ENCODE measurements around the gene CREB5. TPM values are rescaled to one million over a fixed set of nuclear protein-coding genes. Genes with fewer than 3 reads are reported as not detected.

The CREB5 gene
- total RNA-seq, 2 experiments from 2014 or later, result 1.2 to 1.5 TPM

DNA sequence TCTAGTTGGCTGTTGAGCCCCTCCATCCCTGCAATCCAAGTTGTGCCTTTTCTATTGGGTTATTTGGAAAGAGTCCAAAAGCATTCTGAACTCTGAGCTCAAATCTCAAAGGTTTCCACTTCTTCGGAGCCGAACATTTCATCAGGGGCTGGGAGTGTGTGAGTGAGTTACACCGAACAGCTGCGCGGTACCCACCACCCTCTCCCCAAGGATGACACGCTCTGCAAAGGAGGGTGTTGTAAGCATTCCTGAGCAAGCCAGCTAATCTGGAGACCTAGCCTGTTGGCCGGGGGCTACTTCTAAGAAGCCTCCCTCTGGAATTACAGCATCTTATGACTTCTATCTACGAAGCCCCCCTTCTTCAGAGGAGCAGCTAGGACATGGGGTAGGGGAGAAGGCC, 270.5 kb downstream of the CREB5 start:
- Mint-ChIP-seq H3K4me1 (ENCODE audit: low read depth) (no peaks in the 10 kb centered on the region), H3K4me3 (no peak overlapping the region), H3K36me3 (ENCODE audit: low read depth) (no peaks in the 10 kb centered on the region), H3K27me3 (peaks cover 10% of the 10 kb centered on the region), H3K27ac (no peak overlapping the region), H3K9me3 (no peaks in the 10 kb centered on the region)
- intact Hi-C loops (cut with micrococcal nuclease), result no loop called here
- no peak for DNase-seq
- ATAC-seq, result no peak
- TF ChIP-seq, protein P1, sequence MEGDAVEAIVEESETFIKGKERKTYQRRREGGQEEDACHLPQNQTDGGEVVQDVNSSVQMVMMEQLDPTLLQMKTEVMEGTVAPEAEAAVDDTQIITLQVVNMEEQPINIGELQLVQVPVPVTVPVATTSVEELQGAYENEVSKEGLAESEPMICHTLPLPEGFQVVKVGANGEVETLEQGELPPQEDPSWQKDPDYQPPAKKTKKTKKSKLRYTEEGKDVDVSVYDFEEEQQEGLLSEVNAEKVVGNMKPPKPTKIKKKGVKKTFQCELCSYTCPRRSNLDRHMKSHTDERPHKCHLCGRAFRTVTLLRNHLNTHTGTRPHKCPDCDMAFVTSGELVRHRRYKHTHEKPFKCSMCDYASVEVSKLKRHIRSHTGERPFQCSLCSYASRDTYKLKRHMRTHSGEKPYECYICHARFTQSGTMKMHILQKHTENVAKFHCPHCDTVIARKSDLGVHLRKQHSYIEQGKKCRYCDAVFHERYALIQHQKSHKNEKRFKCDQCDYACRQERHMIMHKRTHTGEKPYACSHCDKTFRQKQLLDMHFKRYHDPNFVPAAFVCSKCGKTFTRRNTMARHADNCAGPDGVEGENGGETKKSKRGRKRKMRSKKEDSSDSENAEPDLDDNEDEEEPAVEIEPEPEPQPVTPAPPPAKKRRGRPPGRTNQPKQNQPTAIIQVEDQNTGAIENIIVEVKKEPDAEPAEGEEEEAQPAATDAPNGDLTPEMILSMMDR (IDR thresholded peaks at IDR 0.05), result no peak
- CTCF ChIA-PET, result interaction anchor here (1.4 kb wide), 1 partner anchor 12 kb away, joined by 5 read pairs; no protein-coding TSS in a partner anchor
- POLR2A ChIA-PET, result interaction anchor here (0.6 kb wide), 1 partner anchor 9 kb away, joined by 3 read pairs; no protein-coding TSS in a partner anchor

DNA sequence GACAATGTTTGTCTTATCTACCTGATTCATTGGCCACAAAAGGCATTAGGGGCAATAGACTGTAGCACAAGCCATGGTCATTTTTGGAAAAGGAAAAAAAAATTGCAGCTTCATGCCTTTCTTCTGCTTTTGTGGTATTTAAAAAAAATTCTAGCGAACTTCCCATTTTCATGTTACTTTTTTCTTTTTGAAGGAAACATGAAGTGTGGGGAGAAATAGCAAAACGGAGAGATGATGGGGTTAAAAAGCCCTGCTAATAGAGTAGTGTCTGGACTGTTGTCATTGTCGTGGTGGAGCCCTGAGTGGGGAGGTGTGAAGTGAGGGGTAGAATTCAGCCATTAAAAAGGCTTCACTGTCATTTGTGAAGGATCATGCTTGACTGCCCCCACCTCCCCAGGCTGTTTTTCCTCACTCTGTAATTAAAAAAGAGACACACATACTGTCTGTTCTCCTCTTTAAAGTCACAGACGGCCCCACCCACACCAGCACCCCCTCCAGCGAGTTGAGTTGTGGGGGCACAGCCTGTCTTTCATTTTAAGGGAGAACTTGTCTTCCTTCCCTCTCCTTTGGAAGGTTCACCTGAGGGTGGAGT, 272.4 kb downstream of the CREB5 start:
- intact Hi-C loops (cut with micrococcal nuclease), result no loop called here
- Mint-ChIP-seq H3K36me3 (ENCODE audit: low read depth) (no peaks in the 10 kb centered on the region), H3K27ac (no peak overlapping the region), H3K4me1 (ENCODE audit: low read depth) (no peaks in the 10 kb centered on the region), H3K27me3 (peaks cover 10% of the 10 kb centered on the region), H3K9me3 (no peaks in the 10 kb centered on the region), H3K4me3 (no peak overlapping the region)
- CTCF ChIA-PET, result no interaction called here
- POLR2A ChIA-PET, result no interaction called here
- TF ChIP-seq, protein P1 (IDR thresholded peaks at IDR 0.05), result no peak
- DNase-seq (no peak), ATAC-seq (no peak)

DNA sequence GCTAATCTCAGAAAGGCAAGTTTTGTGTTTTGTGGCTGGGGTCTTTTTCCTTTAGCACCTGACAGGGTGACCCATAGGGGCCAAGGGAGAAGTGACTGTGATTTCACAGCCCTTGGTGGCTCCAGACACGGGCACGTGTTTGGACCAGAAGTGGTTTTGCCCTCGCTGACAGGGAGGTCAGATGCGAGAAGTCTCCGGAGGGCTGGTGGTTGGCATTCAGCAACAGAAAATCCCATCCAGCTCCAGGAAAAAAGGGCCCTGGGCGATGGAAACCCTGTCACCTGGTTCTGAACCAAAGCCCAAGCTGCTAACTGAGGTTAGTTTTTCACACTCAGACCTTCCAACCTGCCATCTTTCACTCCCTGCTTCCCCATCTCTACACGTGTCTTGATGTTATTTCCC, 272.9 kb downstream of the CREB5 start:
- TF ChIP-seq, protein P1 (IDR thresholded peaks at IDR 0.05), result no peak
- H3K27ac Mint-ChIP-seq, result no peak overlapping the region
- ATAC-seq, result no peak
- H3K36me3 Mint-ChIP-seq (ENCODE audit: low read depth), result no peaks in the 10 kb centered on the region
- H3K27me3 Mint-ChIP-seq, result peaks cover 10% of the 10 kb centered on the region
- POLR2A ChIA-PET, result no interaction called here
- H3K4me1 Mint-ChIP-seq (ENCODE audit: low read depth), result no peaks in the 10 kb centered on the region
- no peak overlapping the region for H3K4me3 Mint-ChIP-seq
- no peak for DNase-seq
- intact Hi-C loops (cut with micrococcal nuclease), result no loop called here
- CTCF ChIA-PET, result interaction anchor here (0.9 kb wide), 1 partner anchor 44 kb away, joined by 3 read pairs; no protein-coding TSS in a partner anchor
- H3K9me3 Mint-ChIP-seq, result no peaks in the 10 kb centered on the region

DNA sequence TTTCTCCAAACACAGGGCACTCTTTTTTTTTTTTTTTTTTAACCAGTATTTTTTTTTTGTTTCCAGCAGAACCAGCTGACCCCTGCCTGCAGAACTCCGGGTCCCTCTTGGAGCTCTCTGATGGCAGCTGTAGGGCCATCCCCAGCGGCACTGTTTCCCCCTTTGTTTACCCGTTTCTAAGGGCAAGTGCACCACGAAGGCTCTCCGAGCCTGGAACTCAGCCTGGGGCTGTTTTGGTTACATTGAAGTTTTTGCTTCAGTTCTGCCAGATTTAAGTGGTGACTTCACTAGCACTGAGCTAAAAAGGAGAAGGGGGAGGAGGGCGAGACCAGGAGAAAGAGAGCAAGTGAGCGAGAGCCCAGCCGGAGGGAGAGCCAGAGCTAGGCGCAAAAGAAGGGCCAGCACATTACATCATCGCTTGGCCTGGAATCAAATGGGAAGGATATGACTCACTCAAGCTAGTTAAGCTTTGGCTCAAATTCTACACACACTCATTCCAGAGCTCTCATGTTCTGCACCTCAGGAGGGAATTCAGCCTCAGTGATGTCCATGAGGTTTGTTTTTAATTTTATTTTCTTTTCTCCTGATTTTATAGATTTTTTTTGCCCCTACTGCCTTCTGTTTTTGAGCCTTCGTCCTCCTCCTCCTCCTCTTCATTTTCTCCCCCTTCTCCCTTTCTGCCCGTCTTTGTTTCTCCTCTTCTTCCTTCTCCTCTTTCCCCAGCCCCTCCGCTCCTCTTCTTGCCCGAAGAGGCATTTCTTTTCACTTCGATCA, 273.5 kb downstream of the CREB5 start:
- intact Hi-C loops (cut with micrococcal nuclease), result no loop called here
- ATAC-seq (peak; percentile 64), DNase-seq (peak; percentile 32)
- POLR2A ChIA-PET, result no interaction called here
- Mint-ChIP-seq H3K27ac (no peak overlapping the region), H3K4me3 (no peak overlapping the region), H3K36me3 (ENCODE audit: low read depth) (no peaks in the 10 kb centered on the region), H3K9me3 (no peaks in the 10 kb centered on the region), H3K27me3 (peaks cover 10% of the 10 kb centered on the region), H3K4me1 (ENCODE audit: low read depth) (no peaks in the 10 kb centered on the region)
- TF ChIP-seq, protein P1 (IDR thresholded peaks at IDR 0.05), result no peak
- CTCF ChIA-PET, result interaction anchor here (0.9 kb wide), 1 partner anchor 45 kb away, joined by 3 read pairs; no protein-coding TSS in a partner anchor

DNA sequence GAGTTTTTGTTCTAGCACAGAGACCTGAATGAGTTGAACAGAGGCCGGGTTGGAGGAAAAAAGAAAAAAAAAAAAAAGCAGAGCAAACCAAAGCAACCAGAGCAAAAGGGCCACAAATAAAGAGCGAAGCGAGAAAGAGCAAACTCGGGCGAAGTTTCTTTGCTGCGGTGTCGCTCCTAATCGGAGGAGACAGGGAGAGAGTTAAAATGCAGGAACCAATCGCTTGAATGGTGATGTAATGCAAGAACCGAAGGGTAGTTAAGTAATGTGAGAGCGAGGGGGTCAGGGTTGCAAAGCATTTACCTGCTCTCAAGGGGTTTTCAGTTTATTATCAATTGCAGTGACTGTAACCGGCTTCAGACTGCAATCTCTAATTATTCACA, 274.1 kb downstream of the CREB5 start:
- ChIA-PET CTCF (interaction anchor here (0.9 kb wide), 1 partner anchor 45 kb away, joined by 3 read pairs; no protein-coding TSS in a partner anchor), POLR2A (no interaction called here)
- Mint-ChIP-seq H3K4me1 (ENCODE audit: low read depth) (no peaks in the 10 kb centered on the region), H3K9me3 (no peaks in the 10 kb centered on the region), H3K27ac (no peak overlapping the region), H3K27me3 (peaks cover 10% of the 10 kb centered on the region), H3K4me3 (no peak overlapping the region), H3K36me3 (ENCODE audit: low read depth) (no peaks in the 10 kb centered on the region)
- DNase-seq, result no peak
- ATAC-seq, result no peak
- TF ChIP-seq, protein P1 (IDR thresholded peaks at IDR 0.05), result no peak
- intact Hi-C loops (cut with micrococcal nuclease), result no loop called here
